GM23338 (cell line): ENCODE results near the gene ZNF45. TPM values are rescaled to one million over a fixed set of nuclear protein-coding genes. Genes with fewer than 3 reads are reported as not detected.

Experiments used
- ATAC-seq: fragments of 200-7000 bp; cut with Tn5 transposase; 3 replicates; pipeline ENCODE4 v1.9.1; 2020
- DNase-seq: peaks from one replicate; pipeline ENCODE4 v3.0.0-alpha.2; 2015; ENCODE audit warnings: low spot score
- H2AFZ ChIP-seq: fragments of 200-600 bp; sonication (generic); 2 replicates; pipeline ENCODE4 v1.8.0; 2016; ENCODE audit warnings: antibody characterized with exemption, mild to moderate bottlenecking, moderate library complexity
- H3F3A ChIP-seq: fragments of 200-600 bp; sonication (generic); replicated peaks from 2 replicates; pipeline ENCODE4 v1.8.0; 2017; ENCODE audit warnings: antibody characterized with exemption, mixed run types, low read depth
- H3K27ac ChIP-seq: fragments of 200-600 bp; sonication (generic); 2 replicates; pipeline ENCODE4 v1.6.1; 2016; ENCODE audit warnings: low read depth
- H3K27me3 ChIP-seq: fragments of 200-600 bp; sonication (generic); 2 replicates; pipeline ENCODE4 v1.8.0; 2016; ENCODE audit warnings: mild to moderate bottlenecking, mixed run types, moderate library complexity; ENCODE audit not compliant: insufficient read depth
- H3K36me3 ChIP-seq: fragments of 200-600 bp; sonication (generic); 2 replicates; pipeline ENCODE4 v1.8.0; 2016; ENCODE audit warnings: mild to moderate bottlenecking; ENCODE audit not compliant: insufficient read depth
- H3K4me1 ChIP-seq: fragments of 200-600 bp; sonication (generic); 2 replicates; pipeline ENCODE4 v1.8.0; 2016; ENCODE audit warnings: mild to moderate bottlenecking, moderate library complexity; ENCODE audit not compliant: insufficient read depth
- H3K4me2 ChIP-seq: fragments of 200-600 bp; sonication (generic); 2 replicates; pipeline ENCODE4 v1.7.1; 2017; ENCODE audit warnings: mixed run types
- H3K4me3 ChIP-seq: fragments of 200-600 bp; sonication (generic); 2 replicates; pipeline ENCODE4 v1.6.1; 2016; ENCODE audit warnings: mixed run types
- H3K79me2 ChIP-seq: fragments of 200-600 bp; sonication (generic); replicated peaks from 2 replicates; pipeline ENCODE4 v1.8.0; 2017; ENCODE audit warnings: mild to moderate bottlenecking; ENCODE audit not compliant: insufficient read depth
- H3K9me2 ChIP-seq: fragments of 200-600 bp; sonication (generic); 2 replicates; pipeline ENCODE4 v1.8.0; 2017; ENCODE audit not compliant: insufficient read depth
- H4K20me1 ChIP-seq: fragments of 200-600 bp; sonication (generic); replicated peaks from 2 replicates; pipeline ENCODE4 v1.8.0; 2017; ENCODE audit warnings: mild to moderate bottlenecking; ENCODE audit not compliant: insufficient read depth
- H3K27ac Mint-ChIP-seq: 2 replicates; pipeline ENCODE4 v1.8.0; 2020; ENCODE audit warnings: inconsistent platforms, mild to moderate bottlenecking, moderate library complexity, mixed read lengths
- H3K27me3 Mint-ChIP-seq: 3 replicates; pipeline ENCODE4 v1.8.0; 2022; ENCODE audit warnings: low read depth, mild to moderate bottlenecking, moderate library complexity, mixed read lengths, inconsistent platforms; ENCODE audit not compliant: insufficient read depth, poor library complexity
- H3K36me3 Mint-ChIP-seq: 3 replicates; pipeline ENCODE4 v1.8.0; 2021; ENCODE audit warnings: low read depth, mild to moderate bottlenecking, inconsistent platforms, moderate library complexity, mixed read lengths
- H3K4me1 Mint-ChIP-seq: 3 replicates; pipeline ENCODE4 v1.8.0; 2020; ENCODE audit warnings: mild to moderate bottlenecking, inconsistent platforms, mixed read lengths
- H3K4me3 Mint-ChIP-seq: 3 replicates; pipeline ENCODE4 v1.8.0; 2021; ENCODE audit warnings: moderate library complexity, mild to moderate bottlenecking, inconsistent platforms, mixed read lengths
- H3K9me3 Mint-ChIP-seq: 3 replicates; pipeline ENCODE4 v1.8.0; 2020; ENCODE audit warnings: moderate library complexity, mild to moderate bottlenecking, inconsistent platforms, mixed read lengths
- CREB1 ChIP-seq: fragments of 250-450 bp; sonication (Bioruptor Pico); IDR thresholded peaks from 2 replicates; pipeline ENCODE4 v1.5.0; 2020; ENCODE audit warnings: low read depth, mild to moderate bottlenecking, moderate library complexity
- ETS1 ChIP-seq: IDR thresholded peaks from 2 replicates; pipeline ENCODE4 v1.6.1; 2016; ENCODE audit warnings: antibody characterized with exemption
- EZH2 ChIP-seq: fragments of 200-600 bp; sonication (generic); IDR thresholded peaks from one replicate; pipeline ENCODE4 v1.8.0; 2017; ENCODE audit warnings: antibody characterized with exemption, mild to moderate bottlenecking, low read depth; ENCODE audit not compliant: unreplicated experiment
- EZH2phosphoT487 ChIP-seq: fragments of 200-600 bp; sonication (generic); IDR thresholded peaks from one replicate; pipeline ENCODE4 v1.8.1; 2018; ENCODE audit warnings: antibody characterized with exemption; ENCODE audit not compliant: unreplicated experiment
- JUNB ChIP-seq: IDR thresholded peaks from one replicate; pipeline ENCODE4 v1.6.1; 2016; ENCODE audit warnings: antibody characterized with exemption; ENCODE audit not compliant: unreplicated experiment
- REST ChIP-seq: IDR thresholded peaks from one replicate; pipeline ENCODE4 v1.6.1; 2018; ENCODE audit warnings: antibody characterized with exemption; ENCODE audit not compliant: unreplicated experiment
- STAT1 ChIP-seq: IDR thresholded peaks from one replicate; pipeline ENCODE4 v1.6.1; 2016; ENCODE audit warnings: antibody characterized with exemption; ENCODE audit not compliant: unreplicated experiment
- ZNF114 ChIP-seq: fragments of 250-450 bp; sonication (Bioruptor Pico); IDR thresholded peaks from 2 replicates; pipeline ENCODE4 v1.5.0; 2020; ENCODE audit warnings: mild to moderate bottlenecking, moderate library complexity
- ZNF331 ChIP-seq: fragments of 250-450 bp; sonication (Bioruptor Pico); IDR thresholded peaks from 2 replicates; pipeline ENCODE4 v1.5.0; 2020; ENCODE audit warnings: low read depth, mild to moderate bottlenecking, moderate library complexity
- polyA plus RNA-seq: library from polyadenylated mRNA; unstranded; fragments of >200 nt; fragmentation: Nextera tagmentation; extraction: Ambion mirVana; gene quantifications from 2 replicates; pipeline ENCODE4 v1.2.1, GENCODE V29; 2016
- total RNA-seq: library from RNA; depleted of rRNA; stranded (reverse); fragments of >200 nt; shearing (Covaris generic); gene quantifications from 2 replicates; pipeline ENCODE4 v1.2.3, GENCODE V29; 2014
- TF ChIP-seq, protein P1 (sequence below), 2 experiments: fragments of 200-600 bp in 1 of 2; sonication (generic) in 1 of 2; conservative IDR thresholded peaks; 2 replicates each; pipeline versions ENCODE4 v1.5.1 to v1.6.1; 2016 to 2017; ENCODE audit warnings: antibody characterized with exemption in 2 of 2, low read depth in 2 of 2, mild to moderate bottlenecking in 2 of 2, moderate library complexity in 1 of 2

ZNF45 gene
- total and polyA plus RNA-seq, 2 experiments from 2014 or later, result 3.3 to 9.6 TPM

DNA sequence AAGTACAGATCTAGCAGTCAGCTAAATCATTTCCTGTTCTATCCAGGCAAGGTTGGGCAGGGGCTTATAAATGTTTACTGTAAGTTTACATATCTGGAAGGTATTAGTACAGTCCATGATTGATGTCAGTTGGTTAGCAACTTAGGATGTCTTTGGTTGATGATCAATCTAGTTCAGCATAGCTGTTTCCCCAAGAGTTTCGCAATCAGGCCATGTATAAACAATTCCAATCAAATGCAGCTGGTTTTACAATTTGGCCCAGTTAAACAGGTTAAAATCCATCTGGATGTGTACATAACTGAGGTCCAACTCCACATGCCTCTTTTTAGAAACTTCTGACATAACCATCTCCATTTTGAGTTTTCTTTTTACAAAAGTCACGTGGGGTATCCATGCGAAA, 22.8 kb upstream of the ZNF45 start:
- Histone ChIP-seq H3K27me3 (no peaks in the 10 kb centered on the region), H3K79me2 (peaks cover 5% of the 10 kb centered on the region), H3K36me3 (peaks cover 24% of the 10 kb centered on the region), H3F3A (no peaks in the 10 kb centered on the region), H4K20me1 (0 out of 2 replicates have a peak, but pooled peaks cover 3% of the 10 kb centered on the region), H3K4me1 (no peaks in the 10 kb centered on the region), H2AFZ (no peak overlapping the region), H3K4me2 (no peak overlapping the region), H3K9me2 (no peaks in the 10 kb centered on the region), H3K27ac (no peak overlapping the region), H3K4me3 (no peak overlapping the region)
- H3K27me3 Mint-ChIP-seq, result no peaks in the 10 kb centered on the region
- TF ChIP-seq EZH2 (no peak), ZNF331 (CRISPR knock-in tag) (no peak), EZH2phosphoT487 (no peak), ETS1 (no peak), JUNB (no peak), STAT1 (no peak)
- TF ChIP-seq, protein P1, sequence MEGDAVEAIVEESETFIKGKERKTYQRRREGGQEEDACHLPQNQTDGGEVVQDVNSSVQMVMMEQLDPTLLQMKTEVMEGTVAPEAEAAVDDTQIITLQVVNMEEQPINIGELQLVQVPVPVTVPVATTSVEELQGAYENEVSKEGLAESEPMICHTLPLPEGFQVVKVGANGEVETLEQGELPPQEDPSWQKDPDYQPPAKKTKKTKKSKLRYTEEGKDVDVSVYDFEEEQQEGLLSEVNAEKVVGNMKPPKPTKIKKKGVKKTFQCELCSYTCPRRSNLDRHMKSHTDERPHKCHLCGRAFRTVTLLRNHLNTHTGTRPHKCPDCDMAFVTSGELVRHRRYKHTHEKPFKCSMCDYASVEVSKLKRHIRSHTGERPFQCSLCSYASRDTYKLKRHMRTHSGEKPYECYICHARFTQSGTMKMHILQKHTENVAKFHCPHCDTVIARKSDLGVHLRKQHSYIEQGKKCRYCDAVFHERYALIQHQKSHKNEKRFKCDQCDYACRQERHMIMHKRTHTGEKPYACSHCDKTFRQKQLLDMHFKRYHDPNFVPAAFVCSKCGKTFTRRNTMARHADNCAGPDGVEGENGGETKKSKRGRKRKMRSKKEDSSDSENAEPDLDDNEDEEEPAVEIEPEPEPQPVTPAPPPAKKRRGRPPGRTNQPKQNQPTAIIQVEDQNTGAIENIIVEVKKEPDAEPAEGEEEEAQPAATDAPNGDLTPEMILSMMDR (conservative IDR thresholded peaks at IDR 0.05; ENCODE audit: low read depth in 2 of 2), result no peak
- H3K4me3 Mint-ChIP-seq, result no peak overlapping the region
- peaks cover 58% of the 10 kb centered on the region for H3K9me3 Mint-ChIP-seq
- H3K4me1 Mint-ChIP-seq, result no peaks in the 10 kb centered on the region
- no peak overlapping the region for H3K27ac Mint-ChIP-seq
- DNase-seq, result no peak
- no peak for ATAC-seq
- H3K36me3 Mint-ChIP-seq, result peaks cover 73% of the 10 kb centered on the region

DNA sequence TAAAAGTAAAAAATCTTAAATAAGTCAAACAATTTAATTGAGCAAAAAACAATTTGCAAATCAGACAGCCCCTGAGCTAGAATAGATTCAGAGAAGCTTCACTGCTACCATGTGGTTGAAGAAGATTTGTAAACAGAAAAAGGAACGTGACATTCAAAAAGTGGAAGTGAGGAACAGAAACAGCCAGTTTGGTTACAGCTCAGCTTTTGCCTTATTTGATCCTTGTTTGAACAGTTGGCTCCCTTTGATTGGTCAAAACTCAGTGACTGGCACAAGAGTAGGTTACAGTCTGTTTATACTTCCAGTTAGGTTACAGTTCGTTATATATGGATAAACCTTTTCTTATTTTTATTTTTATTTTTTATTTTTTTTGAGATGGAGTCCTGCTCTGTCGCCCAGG, 21.7 kb upstream of the ZNF45 start:
- Histone ChIP-seq H3F3A (no peaks in the 10 kb centered on the region), H3K79me2 (0 out of 2 replicates have a peak, but pooled peaks cover 6% of the 10 kb centered on the region), H3K36me3 (peaks cover 13% of the 10 kb centered on the region; the same call in 1 of the 2 replicates), H3K4me1 (no peaks in the 10 kb centered on the region; the same call in 1 of the 2 replicates), H3K9me2 (0 out of 2 replicates have a peak, but pooled peaks cover 3% of the 10 kb centered on the region), H3K27ac (no peak overlapping the region), H3K4me2 (no peak overlapping the region), H2AFZ (no peak overlapping the region), H4K20me1 (0 out of 2 replicates have a peak, but pooled peaks cover 3% of the 10 kb centered on the region), H3K27me3 (no peaks in the 10 kb centered on the region), H3K4me3 (no peak overlapping the region)
- Mint-ChIP-seq H3K27ac (no peak overlapping the region), H3K9me3 (peaks cover 51% of the 10 kb centered on the region), H3K4me1 (no peaks in the 10 kb centered on the region), H3K36me3 (peaks cover 67% of the 10 kb centered on the region), H3K27me3 (no peaks in the 10 kb centered on the region), H3K4me3 (no peak overlapping the region)
- no peak for ATAC-seq
- DNase-seq, result no peak
- TF ChIP-seq, protein P1 (conservative IDR thresholded peaks at IDR 0.05; ENCODE audit: low read depth in 2 of 2), result no peak
- TF ChIP-seq CREB1 (CRISPR knock-in tag), result no peak
- TF ChIP-seq REST, result no peak
- TF ChIP-seq EZH2phosphoT487, result no peak
- TF ChIP-seq EZH2, result no peak
- TF ChIP-seq JUNB, result no peak
- no peak for TF ChIP-seq ZNF331 (CRISPR knock-in tag)
- TF ChIP-seq ZNF114 (CRISPR knock-in tag), result no peak
